ENCODE results near the gene FBXO24.

The FBXO24 gene

DNA sequence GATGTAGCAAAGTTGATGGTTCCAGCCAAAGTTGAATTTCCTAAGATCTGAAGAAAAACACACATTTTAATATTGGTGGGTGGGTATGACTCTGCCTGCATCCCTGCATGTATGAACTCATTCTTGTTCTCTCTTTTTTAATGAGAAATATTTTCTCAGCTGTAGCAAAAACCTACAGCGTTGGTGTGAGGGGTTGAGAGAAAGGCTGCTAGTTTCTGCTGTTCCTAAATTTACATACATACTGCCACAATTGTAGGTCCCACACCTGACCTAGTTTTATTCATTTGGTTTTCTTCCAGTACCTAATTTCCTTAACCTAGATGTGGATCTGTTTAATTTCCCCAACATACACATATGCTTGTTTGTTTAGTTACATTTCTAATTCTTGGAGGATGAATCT is 42.5 kb upstream of the FBXO24 start:
- TF ChIP-seq, protein P1, sequence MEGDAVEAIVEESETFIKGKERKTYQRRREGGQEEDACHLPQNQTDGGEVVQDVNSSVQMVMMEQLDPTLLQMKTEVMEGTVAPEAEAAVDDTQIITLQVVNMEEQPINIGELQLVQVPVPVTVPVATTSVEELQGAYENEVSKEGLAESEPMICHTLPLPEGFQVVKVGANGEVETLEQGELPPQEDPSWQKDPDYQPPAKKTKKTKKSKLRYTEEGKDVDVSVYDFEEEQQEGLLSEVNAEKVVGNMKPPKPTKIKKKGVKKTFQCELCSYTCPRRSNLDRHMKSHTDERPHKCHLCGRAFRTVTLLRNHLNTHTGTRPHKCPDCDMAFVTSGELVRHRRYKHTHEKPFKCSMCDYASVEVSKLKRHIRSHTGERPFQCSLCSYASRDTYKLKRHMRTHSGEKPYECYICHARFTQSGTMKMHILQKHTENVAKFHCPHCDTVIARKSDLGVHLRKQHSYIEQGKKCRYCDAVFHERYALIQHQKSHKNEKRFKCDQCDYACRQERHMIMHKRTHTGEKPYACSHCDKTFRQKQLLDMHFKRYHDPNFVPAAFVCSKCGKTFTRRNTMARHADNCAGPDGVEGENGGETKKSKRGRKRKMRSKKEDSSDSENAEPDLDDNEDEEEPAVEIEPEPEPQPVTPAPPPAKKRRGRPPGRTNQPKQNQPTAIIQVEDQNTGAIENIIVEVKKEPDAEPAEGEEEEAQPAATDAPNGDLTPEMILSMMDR (IDR thresholded peaks at IDR 0.05): no peak
- TF ChIP-seq ZFX (IDR thresholded peaks at IDR 0.05; ENCODE audit: borderline replicate concordance): no peak
- H3K27ac ChIP-seq: peak overlapping the region; percentile 77; the same call in 1 of the 2 replicates

DNA sequence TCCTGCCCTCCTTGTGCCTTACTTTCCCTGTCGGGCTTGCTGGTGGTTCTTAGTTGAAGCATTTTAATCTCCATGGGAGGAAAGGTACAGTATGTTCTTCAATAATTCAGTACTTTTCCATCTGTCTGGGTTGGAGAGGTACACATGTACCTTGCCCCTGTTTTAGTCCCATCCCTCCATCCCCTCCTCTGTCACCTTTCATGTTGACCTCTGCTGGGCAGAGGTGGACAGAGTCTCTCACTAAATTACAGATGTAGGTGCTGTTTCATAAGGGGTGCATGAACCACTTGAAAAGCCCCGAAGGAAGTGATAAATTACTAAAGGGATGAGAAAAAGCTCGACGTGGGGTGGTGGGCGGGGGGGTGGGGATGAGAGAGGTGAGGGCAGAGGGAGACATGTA is 41.7 kb upstream of the FBXO24 start:
- no peak for TF ChIP-seq ZFX (IDR thresholded peaks at IDR 0.05; ENCODE audit: borderline replicate concordance)
- TF ChIP-seq, protein P1 (IDR thresholded peaks at IDR 0.05): no peak
- peak overlapping the region; percentile 77 for H3K27ac ChIP-seq

DNA sequence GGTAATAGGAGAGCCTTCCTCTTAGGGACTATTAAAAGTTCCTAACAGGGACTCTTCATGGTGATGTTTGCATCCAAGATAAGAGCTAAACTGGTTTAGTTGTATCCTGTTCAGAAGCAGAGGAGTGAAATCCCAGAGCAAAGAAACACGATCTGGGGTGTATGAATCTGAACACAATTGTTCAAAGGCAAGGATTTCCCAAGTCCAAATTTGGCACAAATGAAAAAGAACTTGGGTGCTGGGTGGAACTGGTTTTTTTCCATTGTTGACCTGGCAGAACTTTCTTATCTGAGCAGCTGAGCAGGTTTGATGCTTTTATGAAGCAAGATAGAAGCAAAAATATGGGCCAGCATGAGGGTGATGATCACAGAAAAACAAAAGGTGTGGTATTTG is 41.2 kb upstream of the FBXO24 start:
- TF ChIP-seq ZFX (IDR thresholded peaks at IDR 0.05; ENCODE audit: borderline replicate concordance): no peak
- TF ChIP-seq, protein P1 (IDR thresholded peaks at IDR 0.05): no peak
- H3K27ac ChIP-seq: peak overlapping the region; percentile 77

DNA sequence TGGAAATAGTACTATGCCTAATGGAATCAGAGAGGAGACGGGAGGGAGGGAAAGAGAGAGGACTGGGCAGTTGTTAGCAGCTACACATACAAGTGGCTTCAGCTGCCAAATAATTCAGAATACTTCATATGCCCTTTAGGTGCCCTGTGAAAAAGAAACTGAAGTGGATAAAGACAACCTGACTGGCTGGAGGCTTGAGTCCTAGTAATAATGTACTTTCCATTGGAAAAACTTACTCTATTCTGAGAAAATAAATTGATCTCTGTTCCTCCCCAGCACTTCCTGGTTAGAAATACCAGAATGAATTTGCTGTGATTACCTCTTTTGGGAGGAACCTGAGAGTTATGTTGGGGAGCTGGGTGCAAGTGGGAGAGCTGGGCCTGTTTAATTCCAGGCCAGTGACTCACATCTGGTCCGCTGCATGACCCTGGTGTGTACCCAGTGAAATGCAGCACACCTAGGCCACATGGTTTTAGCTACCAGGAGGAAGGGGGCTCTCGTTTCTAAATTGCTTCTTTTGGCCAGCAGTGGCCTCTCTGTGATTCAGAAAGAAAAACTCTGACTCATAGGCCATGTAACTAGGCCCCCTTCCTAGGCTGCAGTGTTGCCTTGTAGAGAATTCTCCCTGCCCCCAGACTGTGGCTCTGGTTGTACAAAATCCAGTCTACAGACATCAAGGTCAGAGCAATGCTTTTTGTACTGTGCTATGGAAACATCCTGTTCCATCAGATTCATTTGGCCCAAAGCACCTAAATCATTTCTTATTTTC is 40.6 kb upstream of the FBXO24 start:
- peak overlapping the region; percentile 77 for H3K27ac ChIP-seq
- TF ChIP-seq, protein P1 (IDR thresholded peaks at IDR 0.05): no peak
- no peak for TF ChIP-seq ZFX (IDR thresholded peaks at IDR 0.05; ENCODE audit: borderline replicate concordance)

DNA sequence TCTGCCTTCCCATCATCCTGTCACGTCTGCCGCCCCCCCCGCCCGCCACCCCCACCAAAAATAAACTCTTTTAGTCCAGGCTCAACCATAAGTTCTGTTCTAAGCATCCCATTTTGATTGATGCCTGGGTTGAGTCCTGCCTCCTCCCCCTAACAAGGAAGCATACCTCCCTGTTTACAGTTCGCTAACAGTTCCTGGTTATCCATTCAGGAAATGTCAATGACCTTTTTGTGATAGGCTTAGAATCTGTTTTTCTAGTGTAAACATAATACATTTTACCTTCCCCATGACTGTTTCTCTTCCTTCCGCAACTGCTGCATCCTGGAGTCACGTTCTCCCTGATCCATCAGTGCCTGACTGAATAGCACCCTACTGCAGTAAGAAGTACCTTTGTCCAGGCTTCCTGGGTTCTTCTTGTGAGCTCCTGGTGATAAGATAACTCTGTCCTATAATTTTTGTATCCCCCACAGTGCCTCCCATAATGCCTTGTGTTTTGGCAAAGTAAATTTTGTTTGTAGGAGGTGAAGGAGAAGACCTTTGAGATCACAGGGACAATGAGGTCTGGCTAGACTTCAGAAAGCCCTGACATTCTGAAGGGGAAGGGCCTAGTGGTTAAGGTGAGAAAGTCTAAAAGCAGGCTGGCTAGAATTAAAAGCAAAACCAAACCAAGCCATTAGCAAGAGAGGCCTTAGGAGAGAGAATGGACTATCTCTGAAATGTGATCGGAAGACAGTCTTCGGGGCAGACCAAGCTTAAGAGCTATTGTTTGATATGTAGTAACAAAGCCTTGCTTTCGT is 39.8 kb upstream of the FBXO24 start:
- TF ChIP-seq, protein P1 (IDR thresholded peaks at IDR 0.05): no peak
- TF ChIP-seq ZFX (IDR thresholded peaks at IDR 0.05; ENCODE audit: borderline replicate concordance): no peak
- peak overlapping the region; percentile 77 for H3K27ac ChIP-seq

DNA sequence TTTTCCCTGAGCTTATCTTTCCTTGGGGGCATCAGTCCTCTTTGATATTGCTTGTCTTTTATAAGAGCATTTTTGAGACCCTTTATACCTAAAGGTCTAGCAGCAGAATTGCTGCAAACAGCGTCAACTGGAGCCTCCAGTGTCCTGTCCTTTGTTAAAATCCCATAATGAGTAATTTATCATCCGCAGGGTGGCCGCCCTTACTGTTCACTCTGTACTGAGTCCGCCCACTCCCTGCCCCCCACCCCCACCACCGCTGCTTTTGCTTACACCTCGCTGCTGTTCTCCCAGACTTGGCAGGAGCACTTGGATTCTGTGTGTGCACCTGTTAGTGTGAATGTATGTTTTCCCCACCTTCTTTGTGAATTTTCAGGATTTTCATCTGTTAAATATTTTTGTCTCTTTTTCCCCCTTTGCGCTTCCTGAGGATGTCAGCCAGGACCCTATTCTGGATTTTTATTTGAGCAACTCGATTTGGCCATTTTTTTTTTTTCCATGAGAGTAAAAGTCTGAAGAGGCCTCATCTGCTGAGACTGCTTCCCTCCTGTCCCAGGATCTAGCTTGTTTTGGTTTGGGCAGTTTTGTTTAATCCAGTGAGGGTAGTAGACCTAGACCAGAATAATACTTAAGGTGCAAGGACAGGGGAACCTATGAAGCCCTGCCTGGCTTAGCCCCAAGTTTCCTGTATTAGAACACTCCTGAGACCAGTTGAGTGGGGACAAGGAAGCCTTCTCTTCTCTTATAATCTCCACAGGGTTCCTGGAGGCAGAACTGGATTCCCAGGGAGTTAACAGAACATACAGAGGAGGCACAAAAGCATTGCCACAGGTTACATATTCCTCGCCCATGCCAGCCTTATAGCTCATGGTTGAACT is 39.0 kb upstream of the FBXO24 start:
- H3K27ac ChIP-seq: peak overlapping the region; percentile 77
- TF ChIP-seq, protein P1 (IDR thresholded peaks at IDR 0.05): no peak
- TF ChIP-seq ZFX (IDR thresholded peaks at IDR 0.05; ENCODE audit: borderline replicate concordance): no peak

Data from 22Rv1 (cell line).